GM10266 (cell line): Measurements from ENCODE around the gene PARP8.

Experiments
- DNase-seq: peaks from one replicate; pipeline ENCODE4 v3.0.0; 2012; ENCODE audit errors: extremely low spot score
- CTCF ChIP-seq: IDR thresholded peaks from 2 replicates; pipeline ENCODE4 v1.5.1; 2012; ENCODE audit warnings: mild to moderate bottlenecking, low read depth; ENCODE audit not compliant: control insufficient read depth, insufficient read depth; ENCODE audit errors: missing control alignments

PARP8 gene

GRCh38 chr5:50824109-50824508 is 157.7 kb downstream of the PARP8 start:
- no peak for DNase-seq
- no peak for TF ChIP-seq CTCF

GRCh38 chr5:50827516-50828247 is 161.2 kb downstream of the PARP8 start:
- no peak for DNase-seq
- no peak for TF ChIP-seq CTCF

GRCh38 chr5:50829023-50829422 is 162.6 kb downstream of the PARP8 start:
- DNase-seq: no peak
- no peak for TF ChIP-seq CTCF

GRCh38 chr5:50832657-50833284 is 166.3 kb downstream of the PARP8 start:
- no peak for DNase-seq
- TF ChIP-seq CTCF: no peak

- no peak for TF ChIP-seq CTCF
- DNase-seq: no peak
Observed at GRCh38 chr5:50836356-50836755, 169.9 kb downstream of the PARP8 start.

- TF ChIP-seq CTCF: no peak
- DNase-seq: no peak
Observed at GRCh38 chr5:50839472-50839871, 173.0 kb downstream of the PARP8 start.

- DNase-seq: no peak
- no peak for TF ChIP-seq CTCF
Observed at GRCh38 chr5:50843091-50843490, 176.7 kb downstream of the PARP8 start.
